ENCODE data around the gene PITPNC1.
"Not testable (repeated sequence)": the region's sequence is repeated elsewhere in the genome, so short reads cannot be mapped to it uniquely, and the experiment has no call there.

The PITPNC1 gene

DNA sequence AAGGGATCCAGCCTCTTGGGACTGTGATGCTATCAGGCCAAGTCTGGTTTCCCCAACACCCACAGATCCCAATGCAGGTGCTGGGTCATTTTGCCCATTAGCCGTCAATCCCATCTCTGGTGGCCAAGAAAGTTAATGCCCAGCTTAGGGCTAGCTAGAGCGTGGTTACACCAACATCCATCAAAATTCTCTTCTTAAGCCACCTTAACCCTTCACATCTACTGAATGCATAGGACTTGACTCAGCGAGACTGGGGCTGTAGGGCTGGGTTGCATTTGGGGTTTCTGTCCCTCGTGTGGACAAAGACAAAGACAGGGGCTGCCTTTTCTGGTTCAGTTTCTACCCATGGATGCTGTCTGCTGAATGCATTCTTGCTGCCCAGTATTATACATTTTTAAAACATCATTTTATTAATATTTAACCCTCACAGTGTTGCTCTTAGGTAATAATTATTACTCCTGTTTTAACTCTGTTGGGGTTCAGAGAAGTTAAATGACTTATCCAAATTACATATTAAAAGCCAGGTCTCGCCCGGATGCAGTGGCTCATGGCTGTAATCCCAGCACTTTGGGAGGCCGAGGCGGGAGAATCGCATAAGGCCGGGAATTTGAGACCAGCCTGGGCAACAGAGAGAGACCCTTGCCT lies 199.5 kb downstream of the PITPNC1 start:
- DNase-seq (ENCODE audit: low read depth in 2 of 2), result no peak

DNA sequence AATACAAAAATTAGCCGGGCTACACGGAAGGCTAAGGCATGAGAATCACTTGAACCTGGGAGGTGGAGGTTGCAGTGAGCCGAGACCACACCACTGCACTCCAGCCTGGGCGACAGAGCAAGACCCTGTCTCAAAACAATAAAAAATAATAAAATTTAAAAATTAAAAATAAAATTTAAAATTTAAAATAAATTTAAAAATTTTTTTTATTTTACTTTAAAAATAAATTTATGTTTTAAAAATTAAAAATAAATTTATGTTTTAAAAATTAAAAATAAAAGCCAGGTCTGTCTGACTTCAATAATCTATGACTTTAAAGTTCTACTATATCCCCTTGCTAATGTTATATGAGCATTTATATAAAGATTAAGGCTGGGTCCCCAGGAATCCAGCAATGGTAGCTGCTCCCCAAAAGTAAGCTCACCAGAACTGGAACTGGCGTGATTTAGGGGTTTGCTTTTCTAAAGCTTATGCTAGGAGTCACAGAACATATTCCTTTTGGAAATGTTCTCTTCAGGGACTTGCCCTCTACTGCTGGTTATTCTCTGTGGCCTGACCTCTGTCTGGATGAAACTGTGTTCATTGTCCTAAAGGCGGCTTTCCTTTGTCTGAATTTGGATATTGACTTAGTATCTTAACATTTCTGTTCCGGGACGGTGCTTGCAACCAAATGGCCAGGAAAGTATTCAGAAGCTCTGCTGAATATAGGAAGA lies 200.5 kb downstream of the PITPNC1 start:
- DNase-seq (ENCODE audit: low read depth in 2 of 2), result no peak

DNA sequence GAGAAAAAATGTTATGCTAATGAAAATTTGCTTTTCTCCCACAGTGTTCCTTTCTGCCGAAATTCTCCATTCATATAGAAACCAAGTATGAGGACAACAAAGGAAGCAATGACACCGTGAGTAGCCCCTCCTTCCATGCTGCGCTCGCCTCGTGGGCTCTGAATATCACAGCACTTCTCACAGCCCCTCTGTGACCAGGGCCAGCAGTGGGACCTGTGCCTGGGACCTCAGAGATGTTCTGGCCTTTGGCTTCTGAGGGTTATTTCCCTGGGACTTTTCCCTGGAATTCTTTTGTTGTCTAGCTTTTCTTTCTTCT lies 201.0 kb downstream of the PITPNC1 start:
- DNase-seq (ENCODE audit: low read depth in 2 of 2), result no peak

DNA sequence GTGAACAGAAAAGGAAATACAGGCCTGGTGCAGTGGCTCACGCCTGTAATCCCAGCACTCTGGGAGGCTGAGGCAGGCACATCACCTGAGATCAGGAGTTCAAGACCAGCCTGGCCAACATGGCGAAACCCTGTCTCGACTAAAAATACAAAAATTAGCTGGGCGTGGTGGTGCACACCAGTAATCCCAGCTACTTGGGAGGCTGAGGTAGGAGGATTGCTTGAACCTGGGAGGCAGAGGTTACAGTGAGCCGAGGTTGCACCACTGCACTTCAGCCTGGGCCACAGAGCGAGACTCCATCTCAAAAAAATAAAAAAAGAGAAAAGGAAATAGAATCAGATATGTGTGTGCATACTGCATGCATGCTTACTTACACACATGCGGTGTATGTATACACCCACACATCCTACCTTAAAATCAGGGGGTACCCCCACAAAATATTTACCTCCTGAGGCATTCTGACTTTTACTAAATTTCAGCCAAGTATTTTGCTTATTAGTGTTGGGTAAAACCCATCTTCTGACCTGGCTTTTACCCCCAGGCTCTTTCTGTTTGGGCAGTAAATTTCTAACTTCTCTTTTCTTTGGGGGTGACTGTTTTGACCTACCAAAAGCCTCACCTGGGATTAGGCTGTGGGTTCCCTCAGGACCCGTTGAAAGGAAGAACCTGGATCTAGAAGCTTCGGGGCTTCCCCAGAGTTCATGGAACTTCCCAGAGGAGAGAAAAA lies 201.8 kb downstream of the PITPNC1 start:
- DNase-seq (ENCODE audit: low read depth in 2 of 2), result not testable (repeated sequence)

DNA sequence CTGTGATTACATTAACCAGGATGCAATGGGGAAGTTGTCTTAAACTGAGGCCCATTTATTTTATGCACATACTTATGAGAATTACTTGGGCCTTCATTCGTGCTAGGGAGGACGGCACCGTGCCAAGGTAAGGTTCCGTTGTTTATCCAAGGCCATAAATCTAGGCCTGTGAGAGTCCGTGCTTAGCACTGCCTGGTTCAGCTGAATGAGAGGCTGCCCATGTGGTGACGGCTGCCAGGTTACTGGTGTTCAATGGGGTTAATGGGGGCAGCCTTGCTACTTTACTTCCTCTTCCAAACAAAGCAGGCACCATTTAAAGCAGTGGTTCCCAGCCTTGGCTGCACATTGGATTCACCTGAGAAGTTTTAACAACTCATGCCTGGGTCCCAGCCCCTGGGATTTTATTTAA lies 205.6 kb downstream of the PITPNC1 start:
- DNase-seq (ENCODE audit: low read depth in 2 of 2), result no peak

DNA sequence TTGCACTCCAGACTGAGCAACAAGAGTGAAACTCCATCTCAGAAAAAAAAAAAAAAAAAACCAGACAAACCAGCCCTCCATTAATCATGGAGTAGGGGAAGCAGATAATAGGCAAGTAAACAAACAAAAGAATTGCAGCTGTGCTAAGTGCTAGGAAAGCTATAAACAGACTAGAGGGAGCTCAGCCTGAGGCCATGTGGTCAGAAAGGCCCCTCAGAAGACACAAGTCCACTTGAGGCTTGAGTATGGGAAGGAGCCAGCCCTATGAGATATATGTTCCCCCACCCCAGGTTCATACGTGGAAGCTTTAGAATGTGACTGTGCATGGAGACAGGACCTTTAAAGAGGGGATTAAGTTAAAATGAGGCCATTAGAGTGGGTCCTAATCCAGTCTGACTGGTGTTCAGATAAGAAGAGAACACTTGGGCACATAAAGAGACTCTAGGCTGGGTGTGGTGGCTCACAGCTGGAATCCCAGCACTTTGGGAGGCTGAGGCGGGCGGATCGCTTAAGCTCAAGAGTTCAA lies 208.1 kb downstream of the PITPNC1 start:
- no peak for DNase-seq (ENCODE audit: low read depth in 2 of 2)

DNA sequence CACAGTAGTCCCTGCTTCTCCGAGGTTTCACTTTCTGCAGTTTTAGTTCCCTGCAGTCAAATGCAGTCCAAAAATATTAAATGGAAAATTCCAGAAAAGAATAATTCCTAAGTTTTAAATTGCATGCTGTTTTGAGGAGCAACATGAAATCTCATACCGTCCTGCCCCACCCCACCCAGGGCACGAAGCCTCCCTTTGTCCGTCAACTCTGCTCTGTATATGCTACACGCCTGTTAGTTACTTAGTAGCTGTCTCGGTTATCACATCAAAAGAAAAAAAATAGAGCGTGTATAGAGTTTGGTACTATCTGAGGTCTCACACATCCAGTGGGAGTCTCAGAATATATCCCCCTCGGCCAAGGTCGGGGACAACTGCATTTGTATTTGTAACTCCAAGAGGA lies 211.2 kb downstream of the PITPNC1 start:
- DNase-seq (ENCODE audit: low read depth in 2 of 2), result no peak

DNA sequence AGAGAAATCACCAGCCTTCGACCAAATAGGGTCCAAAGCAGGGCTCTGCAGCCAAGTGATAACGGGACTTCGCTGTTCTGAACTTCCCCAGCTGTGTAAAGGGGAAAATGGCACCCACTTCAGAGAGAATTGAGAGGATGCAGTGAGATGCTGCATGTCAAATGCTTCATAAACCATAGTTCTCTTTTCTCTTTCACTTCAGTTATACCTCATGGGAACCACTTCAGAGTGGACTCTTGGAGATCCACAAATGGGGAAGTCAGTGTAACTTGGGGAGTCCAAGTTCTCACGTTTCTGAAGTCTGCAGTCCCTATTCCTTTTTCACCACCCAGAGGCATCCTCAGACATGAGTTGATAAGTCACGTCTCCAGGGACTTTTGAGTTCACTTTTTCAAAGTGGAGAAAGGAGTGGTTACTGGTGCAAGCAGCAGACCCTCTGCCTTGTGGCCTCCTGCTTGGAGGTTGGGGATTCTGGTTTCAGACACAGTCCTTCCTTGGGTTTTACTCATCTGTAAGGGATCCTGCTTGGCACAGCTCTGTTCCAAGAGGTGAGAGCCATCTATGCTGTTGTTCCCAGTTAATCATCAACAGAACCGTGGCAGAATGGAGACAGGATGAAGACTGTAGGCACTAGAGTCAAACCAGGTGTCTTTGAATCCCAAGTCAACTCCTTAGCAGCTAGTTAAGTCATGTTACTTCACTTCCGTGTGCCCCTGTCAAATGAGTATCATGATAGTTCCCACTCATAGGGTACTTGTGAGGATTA lies 217.2 kb downstream of the PITPNC1 start:
- no peak for DNase-seq (ENCODE audit: low read depth in 2 of 2)

DNA sequence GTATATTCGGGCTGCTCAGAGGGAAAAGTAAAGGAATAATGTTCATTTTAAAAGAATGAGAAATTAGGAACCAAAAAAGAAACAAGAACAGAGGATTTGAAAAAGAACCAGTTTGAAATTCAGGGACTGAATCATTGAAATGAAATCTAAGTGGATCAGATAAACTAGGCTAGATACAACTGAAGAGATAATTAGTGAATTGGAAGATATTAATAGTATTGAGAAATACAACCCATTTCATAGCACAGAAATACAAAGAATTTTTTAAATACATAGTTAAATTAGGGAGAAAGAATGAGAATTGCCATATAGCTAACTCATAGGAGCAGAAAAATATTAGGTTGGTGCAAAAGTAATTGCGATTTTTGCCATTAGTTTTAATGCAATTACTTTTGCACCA lies 223.3 kb downstream of the PITPNC1 start:
- DNase-seq (ENCODE audit: low read depth in 2 of 2), result no peak

DNA sequence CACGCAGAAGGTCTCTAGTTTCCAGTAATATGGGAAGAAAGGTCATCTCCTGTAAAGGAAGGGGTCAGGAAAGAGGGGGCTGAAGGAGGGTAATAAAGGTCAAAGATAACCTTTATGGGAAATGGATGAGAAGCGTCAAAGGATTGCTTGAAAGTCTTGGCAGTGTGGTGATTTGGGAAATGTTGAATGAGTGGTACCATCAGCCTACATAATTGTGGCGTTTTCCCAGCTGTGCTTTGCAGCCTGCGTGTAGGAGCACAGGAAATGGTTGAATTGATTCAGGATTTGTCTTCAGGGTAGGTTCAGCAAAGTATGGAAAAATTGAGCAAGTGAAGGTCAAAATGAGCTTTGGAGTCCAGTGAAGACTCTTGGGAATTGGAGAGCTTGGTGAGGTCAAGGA lies 224.8 kb downstream of the PITPNC1 start:
- DNase-seq (ENCODE audit: low read depth in 2 of 2), result no peak

DNA sequence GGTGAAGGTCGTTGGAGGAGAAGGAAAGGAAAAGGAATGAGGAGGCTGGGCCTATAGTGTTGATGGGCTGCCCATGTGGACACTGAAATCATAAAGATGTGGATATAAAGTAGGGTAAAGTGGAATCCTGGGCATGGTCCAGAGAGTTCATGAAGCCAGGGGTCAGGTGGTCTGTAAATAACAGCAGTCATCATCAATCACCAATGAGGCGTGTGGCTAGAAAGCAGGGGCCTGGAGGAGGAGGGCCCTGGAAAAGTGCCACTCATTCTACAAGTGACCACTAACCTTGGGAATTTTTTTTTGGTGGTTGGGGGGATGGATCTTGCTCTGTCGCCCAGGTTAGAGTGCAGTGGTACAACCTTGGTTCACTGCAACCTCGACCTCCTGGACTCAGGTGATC lies 225.4 kb downstream of the PITPNC1 start:
- DNase-seq (ENCODE audit: low read depth in 2 of 2), result no peak

DNA sequence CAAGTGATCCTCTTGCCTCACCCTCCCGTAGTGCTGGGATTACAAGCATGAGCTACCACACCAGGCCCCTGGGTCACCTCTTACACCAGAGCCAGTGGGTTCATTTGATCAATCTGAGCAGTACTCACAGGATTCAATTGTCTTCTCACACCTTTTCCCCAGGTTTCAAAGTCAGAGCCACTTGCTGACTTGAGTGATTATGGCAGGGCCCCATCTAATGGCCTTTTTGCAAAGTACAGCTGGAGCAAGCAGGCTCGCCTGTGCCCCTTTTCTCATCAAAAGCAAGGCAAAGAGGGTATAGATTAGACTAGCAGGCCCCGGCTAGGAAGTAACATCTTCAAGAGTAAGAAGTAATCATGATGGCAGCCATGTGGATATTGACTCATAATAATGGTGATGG lies 225.9 kb downstream of the PITPNC1 start:
- peak; percentile 7 to 11 for DNase-seq (ENCODE audit: low read depth in 2 of 2)

DNA sequence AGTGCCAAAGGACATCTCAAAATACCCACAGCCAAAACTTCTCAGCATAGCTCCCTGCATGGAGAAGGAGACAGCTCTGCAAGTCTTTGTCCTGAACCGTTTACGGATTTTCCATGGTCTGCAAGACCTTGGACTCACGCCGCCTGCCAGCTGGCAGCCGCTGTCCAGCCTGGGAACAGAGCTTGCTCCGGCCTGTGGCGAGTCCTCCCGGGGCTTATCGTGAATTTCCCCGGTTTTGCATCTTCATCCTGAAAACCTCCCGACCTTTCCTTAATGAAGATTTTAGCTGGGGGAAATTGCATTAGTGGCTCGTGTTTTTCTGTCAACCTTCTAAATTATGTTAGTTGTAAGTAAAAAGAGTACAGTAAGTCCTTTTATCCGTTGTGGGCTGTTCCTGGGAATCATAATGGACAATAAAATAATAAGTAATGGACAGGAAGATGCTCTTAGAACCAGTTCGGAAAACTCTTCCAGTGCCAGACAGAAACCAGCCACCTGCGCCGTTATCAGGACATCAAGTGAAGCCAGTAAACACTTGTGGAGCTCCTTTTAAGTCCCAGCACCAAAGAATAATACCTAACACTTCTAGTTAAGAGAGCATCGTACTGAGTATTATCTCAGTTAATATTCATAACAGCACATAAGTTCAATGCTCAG lies 228.3 kb downstream of the PITPNC1 start:
- DNase-seq (ENCODE audit: low read depth in 2 of 2), result no peak

DNA sequence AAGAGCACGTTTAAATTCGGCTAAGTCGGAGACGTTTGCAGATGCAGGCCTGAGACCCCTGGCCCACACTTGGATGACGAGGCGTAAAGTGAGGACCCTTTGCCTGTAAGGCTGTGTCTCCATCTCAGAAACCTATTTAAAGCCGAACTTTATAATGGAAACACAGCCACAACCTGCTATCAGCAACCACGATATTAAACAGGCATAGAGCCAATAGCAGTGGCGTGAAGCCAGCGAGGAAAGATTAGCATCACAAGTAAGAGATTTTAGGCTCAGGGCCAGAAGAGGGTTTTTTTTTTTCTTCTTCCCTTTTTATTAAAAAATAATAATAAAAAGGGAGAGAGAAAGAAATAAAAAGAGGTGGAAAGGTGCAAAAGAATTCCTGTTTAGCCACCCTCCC lies 229.4 kb downstream of the PITPNC1 start:
- no peak for DNase-seq (ENCODE audit: low read depth in 2 of 2)

DNA sequence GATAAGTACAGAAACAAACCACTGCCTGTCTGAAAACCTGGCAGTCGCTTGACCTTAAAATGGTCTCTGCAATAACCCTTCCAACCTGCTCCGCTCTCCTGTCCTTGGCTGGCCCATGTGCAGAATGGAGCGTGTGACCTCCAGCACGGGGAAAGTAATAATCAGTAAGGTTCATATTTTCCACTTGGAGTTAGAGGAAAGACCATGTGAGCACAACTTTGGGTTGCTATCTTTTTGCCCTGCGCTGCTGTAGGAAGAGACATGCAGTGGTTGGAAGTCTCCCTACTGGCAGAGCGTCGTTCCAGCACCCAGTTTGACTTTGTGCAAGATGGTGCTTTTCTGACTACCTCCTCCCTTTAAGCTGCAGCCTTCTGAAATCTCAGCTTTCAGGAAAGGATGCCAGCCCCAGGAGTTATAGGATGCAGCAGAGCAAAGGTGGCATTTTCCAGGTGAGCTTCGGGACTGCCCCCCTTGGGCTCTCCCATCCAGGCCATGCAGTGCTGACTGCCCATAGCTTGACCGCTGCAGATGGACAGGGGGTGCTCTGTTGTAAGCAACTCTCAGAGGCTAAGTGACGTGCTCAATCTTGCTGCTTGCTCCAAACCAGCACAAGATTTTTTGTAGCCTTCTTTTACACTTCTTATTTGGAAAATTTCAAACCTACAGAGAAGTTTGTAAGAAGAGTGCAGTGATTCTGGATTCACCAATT lies 230.0 kb downstream of the PITPNC1 start:
- DNase-seq (ENCODE audit: low read depth in 2 of 2), result no peak

DNA sequence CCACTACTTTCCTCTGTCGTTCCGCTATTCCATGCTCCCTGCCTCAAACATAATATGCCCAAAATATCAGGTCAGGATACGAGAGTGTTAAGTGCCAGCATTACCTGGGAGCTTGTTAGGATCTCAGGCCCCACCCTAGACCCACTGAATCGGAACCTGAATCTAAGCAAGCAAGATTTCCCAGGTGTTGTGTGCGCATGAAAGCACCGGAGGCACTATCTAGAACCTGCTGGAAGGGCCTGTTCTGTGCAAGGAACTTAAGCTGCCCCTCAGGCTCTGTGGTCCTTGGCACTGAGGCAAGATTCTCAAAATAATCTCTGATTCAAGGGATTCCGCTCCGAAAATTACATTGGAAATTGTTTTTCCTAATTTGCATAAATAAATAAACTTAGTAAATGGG lies 233.0 kb downstream of the PITPNC1 start:
- no peak for DNase-seq (ENCODE audit: low read depth in 2 of 2)

DNA sequence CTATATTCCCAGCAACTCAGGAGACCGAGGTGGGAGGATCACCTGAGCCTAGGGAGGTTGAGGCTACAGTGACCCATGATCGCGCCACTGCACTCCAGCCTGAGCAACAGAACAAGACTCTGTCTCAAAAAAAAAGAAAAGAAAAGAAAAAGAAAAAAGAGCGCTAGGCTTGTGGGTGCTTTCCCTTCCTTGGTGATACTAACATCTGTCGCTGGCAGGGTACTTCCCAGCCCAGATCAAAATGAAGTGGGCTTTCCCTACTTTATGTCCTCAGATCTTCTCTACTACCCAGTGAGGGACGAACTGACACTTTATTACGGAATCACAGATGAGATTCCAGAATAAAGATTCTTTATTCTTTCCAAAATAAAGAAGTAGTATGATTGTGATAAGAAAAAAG lies 236.9 kb downstream of the PITPNC1 start:
- DNase-seq (ENCODE audit: low read depth in 2 of 2), result no peak

DNA sequence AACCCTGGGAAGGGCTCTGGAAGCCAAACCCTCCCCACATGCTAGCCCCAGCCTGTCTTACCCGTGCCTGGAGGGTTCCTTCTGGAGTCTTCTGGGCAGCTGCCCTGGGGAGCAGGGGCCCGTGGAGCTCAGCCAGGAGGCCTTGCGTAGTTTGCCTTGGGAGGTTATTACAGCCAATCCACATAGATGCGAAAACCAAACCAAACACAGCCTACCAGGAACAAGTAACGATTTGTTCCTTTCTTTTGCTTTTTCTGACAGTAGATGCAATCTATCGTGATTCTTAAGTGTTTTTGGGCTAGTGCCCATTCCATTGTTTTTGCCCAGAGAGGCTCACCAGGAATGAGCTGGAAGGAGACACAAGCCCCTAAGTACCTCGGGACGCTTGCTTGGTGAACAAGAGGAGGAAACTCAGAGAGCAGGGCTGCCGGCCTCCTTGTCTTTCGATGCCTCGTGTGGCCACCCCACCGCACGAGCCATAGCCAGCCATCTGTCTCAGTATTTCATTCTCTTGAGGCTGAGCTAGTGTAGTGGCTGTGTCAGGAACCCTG lies 238.0 kb downstream of the PITPNC1 start:
- DNase-seq (ENCODE audit: low read depth in 2 of 2), result no peak

DNA sequence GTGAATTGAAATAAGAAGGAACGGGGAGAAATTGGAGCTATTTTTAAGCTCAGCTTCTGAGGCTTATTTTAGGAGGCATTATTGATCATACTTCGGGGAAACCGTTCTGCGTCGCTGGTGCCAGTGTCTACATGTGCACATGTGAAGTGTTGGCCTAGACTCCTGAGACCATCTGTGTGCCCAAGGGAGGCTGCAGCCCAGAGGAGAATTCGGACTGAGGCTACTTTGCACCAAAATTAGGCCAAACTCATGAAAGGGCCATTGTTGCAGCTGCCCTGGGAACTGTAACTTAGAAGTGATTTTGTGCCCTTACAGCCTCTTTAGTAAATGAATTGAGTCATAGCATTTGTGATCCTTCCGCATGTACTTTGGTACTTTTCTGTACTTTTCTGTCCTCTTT lies 238.7 kb downstream of the PITPNC1 start:
- DNase-seq (ENCODE audit: low read depth in 2 of 2), result no peak

DNA sequence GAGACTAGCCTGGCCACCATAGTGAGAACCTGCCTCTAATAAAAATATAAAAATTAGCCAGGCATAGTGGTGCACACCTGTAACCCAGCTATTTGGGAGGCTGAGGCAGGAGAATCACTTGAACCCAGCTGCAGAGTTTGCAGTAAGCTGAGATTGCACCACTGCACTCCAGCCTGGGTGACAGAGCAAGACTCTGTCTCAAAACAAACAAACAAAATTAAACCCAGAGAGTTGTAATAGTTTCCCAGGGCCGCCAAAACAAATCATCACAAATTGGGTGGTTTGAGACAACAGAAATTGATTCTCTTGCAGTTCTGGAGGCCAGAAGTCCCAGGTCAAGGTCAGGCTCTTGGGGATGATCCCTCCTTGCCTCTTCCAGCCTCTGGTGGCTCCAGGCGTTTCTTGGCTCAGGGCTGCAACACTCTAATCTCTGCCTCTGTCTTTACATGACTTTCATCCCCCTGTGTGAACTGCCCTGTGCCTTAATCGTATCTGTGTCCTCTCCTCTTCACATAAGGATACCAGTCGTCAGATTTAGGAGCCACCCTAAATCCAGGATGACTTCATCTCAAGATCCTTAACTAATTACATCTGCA lies 240.3 kb downstream of the PITPNC1 start:
- DNase-seq (ENCODE audit: low read depth in 2 of 2), result no peak
